Left ventricle myocardium superior (tissue), 1 donor: ENCODE data around the gene ELSPBP1. TPM values are rescaled to one million over a fixed set of nuclear protein-coding genes. Genes with fewer than 3 reads are reported as not detected.
"Not testable (repeated sequence)": the region's sequence is repeated elsewhere in the genome, so short reads cannot be mapped to it uniquely, and the experiment has no call there.

Experiments
- ATAC-seq: fragments of 200-7000 bp; cut with Tn5 transposase; one replicate; pipeline ENCODE4 v1.9.1; 2020; ENCODE audit warnings: mild to moderate bottlenecking, moderate library complexity
- DNase-seq: peaks from one replicate; pipeline ENCODE4 v3.0.0-alpha.2; 2020
- intact Hi-C: fragments of 100-400 bp; cut with micrococcal nuclease; formaldehyde crosslinking; loops from one replicate; pipeline ENCODE4 v1.11.0; 2022
- total RNA-seq: library from RNA; stranded (reverse); fragmentation: NEBNext Ultra II Directional; extraction: Animal tissue kit (Norgen Biotek cat#: 25700); gene quantifications from one replicate; pipeline ENCODE4 v1.2.1, GENCODE V29; 2021
- donor health status: DM: no; HTN: yes; CAD: no; lungs with severe emphysema.

Gene ELSPBP1
- total RNA-seq, 1 donor from 2014 or later = not detected

DNA sequence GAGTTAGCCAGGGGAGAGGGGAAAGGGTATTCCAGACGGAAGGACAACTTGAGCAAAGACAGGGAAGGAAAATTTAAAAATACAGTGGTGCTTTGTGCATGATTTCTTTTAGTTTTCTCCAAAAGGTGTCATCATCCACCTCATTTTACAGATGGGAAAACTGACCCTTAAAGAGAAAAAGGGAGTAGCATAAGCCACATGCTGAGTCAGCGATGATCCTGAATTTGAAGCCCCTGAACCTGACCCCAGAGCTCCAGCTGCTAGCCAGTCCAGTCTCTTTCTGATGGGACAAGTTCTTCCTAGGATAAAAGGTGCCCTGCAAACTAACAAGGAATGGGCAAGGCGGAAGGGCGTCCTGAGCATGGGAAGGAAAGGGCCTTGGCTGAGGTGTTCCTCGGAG lies 39.2 kb downstream of the ELSPBP1 start:
- no peak for ATAC-seq
- DNase-seq = no peak
- intact Hi-C loops = no loop called here

GRCh38 chr19:48036765-48037164 lies 42.3 kb downstream of the ELSPBP1 start:
- ATAC-seq (no peak), DNase-seq (no peak)
- intact Hi-C loops = no loop called here

- ATAC-seq = no peak
Observed at GRCh38 chr19:48041877-48042580, 47.6 kb downstream of the ELSPBP1 start.

DNA sequence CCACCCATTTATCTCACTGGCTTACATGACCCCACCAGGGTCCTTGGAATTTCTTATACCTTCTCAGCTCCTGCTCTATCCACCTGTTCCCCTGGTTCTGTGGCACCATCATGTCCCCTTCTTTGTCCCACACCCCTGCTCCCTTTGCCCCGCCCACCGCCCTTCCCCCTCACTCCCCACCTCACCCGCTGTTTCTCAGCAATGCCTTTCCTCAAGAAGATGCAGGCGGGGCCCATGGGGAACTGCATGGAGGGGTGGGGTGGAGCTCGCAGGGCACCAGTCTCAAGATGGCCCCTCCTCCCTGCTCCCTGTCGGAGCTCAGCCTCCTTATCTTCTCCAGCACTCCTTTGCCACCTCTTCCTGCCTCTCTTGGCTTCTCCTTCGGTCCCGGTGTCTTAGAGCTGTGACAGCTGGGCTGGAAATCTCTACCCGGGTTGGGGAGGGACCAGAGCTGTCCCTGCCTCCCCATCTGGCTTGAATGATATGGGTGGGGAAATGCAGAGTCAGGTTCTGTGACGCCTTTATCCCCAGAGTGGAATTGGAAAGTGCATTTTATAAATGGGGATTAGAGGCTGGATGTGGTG lies 49.3 kb downstream of the ELSPBP1 start, which contains the start of gene CABP5:
TSS of gene CABP5 (minus strand) at position 405 of the 584 bp plus-strand sequence. CDS start at position 248, 157 bp downstream.
- DNase-seq (no peak), ATAC-seq (no peak)
- intact Hi-C loops = no loop called here

More at GRCh38 chr19:48041877-48042580, 47.6 kb downstream of the ELSPBP1 start:
- intact Hi-C loops = no loop called here
- DNase-seq = no peak

GRCh38 chr19:48044561-48044960 lies 50.1 kb downstream of the ELSPBP1 start:
- ATAC-seq = no peak
- intact Hi-C loops = no loop called here
- DNase-seq = no peak

- DNase-seq = no peak
- no peak for ATAC-seq
- intact Hi-C loops = no loop called here
Observed at GRCh38 chr19:48051335-48052033, 57.1 kb downstream of the ELSPBP1 start.

DNA sequence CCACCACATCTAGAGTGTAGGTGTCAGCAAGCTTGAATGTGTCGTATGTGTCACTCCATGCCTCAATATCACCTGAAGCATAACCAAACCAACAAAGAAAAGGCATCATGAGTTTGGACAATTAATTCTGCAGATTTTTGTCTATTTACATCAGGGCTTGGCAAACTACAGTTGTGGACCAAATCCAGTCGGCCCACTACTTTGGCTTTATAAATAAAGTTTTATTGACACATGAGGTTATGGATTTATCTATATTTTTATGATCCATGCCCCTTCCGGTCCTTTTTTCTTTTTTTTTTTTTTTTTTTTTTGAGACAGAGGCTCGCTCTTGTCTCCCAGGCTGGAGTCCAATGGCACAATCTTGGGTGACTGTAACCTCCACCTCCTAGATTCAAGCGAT lies 58.6 kb downstream of the ELSPBP1 start:
- ATAC-seq (no peak), DNase-seq (no peak)
- intact Hi-C loops = no loop called here

DNA sequence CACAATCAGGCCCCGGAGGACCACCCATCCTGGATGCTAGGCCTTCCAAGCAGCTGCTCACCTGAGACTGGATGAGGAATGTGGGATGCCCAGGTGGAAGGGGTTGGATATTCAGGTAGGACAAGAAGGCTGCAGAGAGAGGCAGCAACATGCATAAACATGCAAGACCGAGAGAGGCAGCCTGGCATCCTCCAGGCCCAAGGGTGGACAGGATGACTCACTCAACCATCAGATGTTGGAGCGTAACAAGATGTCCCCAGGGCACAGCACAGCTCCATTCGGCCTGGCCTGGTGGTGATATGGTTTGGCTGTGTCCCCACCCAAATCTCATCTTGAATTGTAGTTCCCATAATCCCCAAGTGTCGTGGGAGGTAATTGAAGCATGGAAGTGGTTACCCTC lies 59.4 kb downstream of the ELSPBP1 start:
- intact Hi-C loops = no loop called here
- ATAC-seq (no peak), DNase-seq (no peak)

- intact Hi-C loops = no loop called here
- no peak for ATAC-seq
- no peak for DNase-seq
Observed at GRCh38 chr19:48059331-48059730, 64.9 kb downstream of the ELSPBP1 start.

DNA sequence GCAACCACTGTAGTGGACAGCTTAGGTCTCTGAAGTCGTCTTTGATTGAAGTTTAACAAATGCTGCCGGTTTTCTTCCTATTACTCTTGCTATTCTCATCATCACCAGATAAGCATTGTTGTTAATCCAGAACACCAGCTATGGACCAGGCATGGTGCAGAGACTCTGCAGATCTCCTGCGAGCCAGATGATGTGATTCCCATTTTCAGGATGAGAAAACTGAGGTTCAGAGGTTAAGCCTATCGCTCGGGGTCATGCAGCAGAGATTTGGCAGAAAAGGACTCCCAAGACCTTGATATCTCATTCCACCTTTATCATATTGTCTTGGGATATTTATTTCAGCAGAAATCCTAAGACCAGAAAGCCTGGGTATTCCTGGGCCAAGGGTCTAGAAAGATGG lies 65.9 kb downstream of the ELSPBP1 start:
- DNase-seq (no peak), ATAC-seq (no peak)
- intact Hi-C loops = no loop called here

DNA sequence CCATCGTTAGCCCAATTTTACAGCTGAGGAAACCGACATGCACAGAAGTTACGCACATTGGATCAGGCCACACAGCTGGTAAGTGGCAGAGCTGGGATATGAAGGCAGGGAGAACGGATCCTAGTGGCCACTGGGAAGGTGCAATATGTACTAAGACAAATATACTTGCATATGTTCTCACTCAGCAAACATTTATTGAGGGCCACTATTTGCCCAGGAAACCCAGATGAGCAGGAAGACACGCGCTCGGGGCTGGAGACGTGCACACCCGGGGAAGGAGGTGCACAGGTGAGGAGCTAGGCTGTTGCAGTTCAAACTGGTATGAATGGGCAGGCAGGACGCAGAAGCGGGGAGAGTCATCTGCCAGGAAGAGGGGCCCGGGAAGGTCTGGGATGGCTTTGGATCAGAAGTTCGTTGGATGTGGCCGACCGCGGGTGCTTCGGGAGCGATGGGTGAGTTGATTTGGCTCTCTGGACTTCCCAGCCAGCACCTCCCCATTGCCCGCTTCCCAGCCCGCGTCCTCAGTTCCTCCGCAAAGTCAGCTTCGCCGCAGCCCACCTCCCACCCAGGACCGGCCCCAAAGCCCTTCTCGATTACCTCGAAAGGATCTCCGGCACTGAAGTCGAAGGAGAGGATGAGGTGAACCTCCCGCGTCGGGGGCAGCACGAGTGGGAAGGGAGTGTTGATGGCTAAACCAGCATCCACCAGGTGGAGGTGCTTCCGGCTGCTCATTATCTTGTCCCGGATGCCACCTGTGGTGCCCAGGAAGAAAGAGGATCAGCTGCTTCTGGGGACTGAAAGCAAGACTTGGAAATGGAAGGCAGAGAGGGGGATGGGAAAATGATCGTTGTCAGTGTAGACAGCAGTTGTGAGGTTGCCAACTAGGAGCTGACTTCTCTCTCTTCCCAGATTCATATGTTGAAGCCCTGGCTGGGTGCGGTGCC lies 67.2 kb downstream of the ELSPBP1 start:
- no peak for ATAC-seq
- no peak for DNase-seq
- intact Hi-C loops = no loop called here

- intact Hi-C loops = no loop called here
- no peak for DNase-seq
- no peak for ATAC-seq
Observed at GRCh38 chr19:48064509-48064908, 70.1 kb downstream of the ELSPBP1 start.

DNA sequence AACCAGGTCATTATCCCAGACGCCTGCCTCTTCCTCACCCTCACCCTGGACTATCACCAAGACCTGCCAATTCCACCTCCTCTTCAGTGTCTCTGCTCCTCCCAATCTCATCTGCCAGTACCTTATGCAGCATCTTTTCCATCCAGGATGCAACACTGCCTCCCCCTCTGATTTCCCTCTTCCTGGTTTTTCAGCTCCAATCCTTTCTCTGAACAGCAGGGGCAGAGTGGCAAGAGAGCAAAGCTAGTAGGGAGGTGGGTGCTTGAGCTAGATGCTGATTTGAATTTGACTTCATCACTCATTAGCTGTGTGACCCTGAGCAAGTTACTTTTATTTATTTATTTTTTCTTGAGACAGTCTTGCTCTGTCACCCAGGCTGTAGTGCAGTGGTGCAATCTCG lies 75.0 kb downstream of the ELSPBP1 start:
- DNase-seq (no peak), ATAC-seq (no peak)
- intact Hi-C loops = no loop called here

DNA sequence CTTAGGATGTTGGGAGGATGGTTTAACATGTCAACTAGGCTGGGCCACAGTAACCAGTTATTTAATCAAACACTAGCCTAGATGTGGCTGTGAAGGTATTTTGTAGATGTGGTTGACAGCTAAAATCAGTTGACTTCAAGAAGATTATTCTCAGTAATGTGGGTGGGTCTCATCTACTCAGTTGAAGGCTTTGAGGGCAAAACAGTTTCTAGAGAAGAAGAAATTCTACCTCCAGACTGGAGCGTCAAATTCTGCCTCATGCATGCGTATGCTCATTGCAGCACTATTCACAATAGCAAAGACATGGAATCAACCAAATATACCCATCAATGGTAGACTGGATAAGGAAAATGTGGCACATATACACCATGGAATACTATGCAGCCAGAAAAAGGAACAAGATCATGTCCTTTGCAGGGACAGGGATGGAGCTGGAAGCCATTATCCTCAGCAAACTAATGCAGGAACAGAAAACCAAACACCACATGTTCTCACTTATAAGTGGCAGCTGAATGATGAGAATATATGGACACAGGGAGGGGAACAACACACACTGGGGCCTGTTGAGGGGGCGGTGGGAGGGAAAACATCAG lies 75.8 kb downstream of the ELSPBP1 start:
- ATAC-seq, DNase-seq, intact Hi-C loops: not testable (repeated sequence)

Other genes with a start within 250 kb of the ELSPBP1 start
- gene NOP53, start 249.1 kb upstream of the ELSPBP1 start, total RNA-seq = 169 TPM
- 1,300 TPM for gene SELENOW, start 215.9 kb upstream of the ELSPBP1 start, total RNA-seq
- gene TPRX1, start 190.1 kb upstream of the ELSPBP1 start, total RNA-seq = not detected
- not detected for gene CRX, start 172.7 kb upstream of the ELSPBP1 start, total RNA-seq
- not detected for gene TPRX2, start 135.4 kb upstream of the ELSPBP1 start, total RNA-seq
- not detected for gene SULT2A1, start 108.3 kb upstream of the ELSPBP1 start, total RNA-seq
- not detected for gene BSPH1, start 2.5 kb upstream of the ELSPBP1 start, total RNA-seq
- not detected for gene CABP5, start 49.4 kb downstream of the ELSPBP1 start, total RNA-seq
- gene PLA2G4C, start 116.2 kb downstream of the ELSPBP1 start, total RNA-seq = 34.9 TPM
- 2.8 TPM for gene LIG1, start 175.7 kb downstream of the ELSPBP1 start, total RNA-seq
- 7.9 TPM for gene ZSWIM9, start 176.0 kb downstream of the ELSPBP1 start, total RNA-seq